Fibroblast of lung (primary cell): ENCODE results near the gene SLC16A9.

Source experiments
- CTCF ChIP-seq, 2 donors: IDR thresholded peaks in 1 of 2; conservative IDR thresholded peaks in 1 of 2; 1 replicate in 1 of 2; 2 replicates in 1 of 2; pipeline ENCODE4 v1.5.1; 2011 to 2012; ENCODE audit warnings: low read length in 2 of 2, control low read depth in 1 of 2, inconsistent platforms in 1 of 2, low read depth in 1 of 2, mild to moderate bottlenecking in 1 of 2
- EZH2 ChIP-seq: IDR thresholded peaks from 2 replicates; pipeline ENCODE4 v1.5.1; 2012; ENCODE audit warnings: low read length, control low read depth, mild to moderate bottlenecking; ENCODE audit errors: missing control alignments

GRCh38 chr10:59654007-59654406, 55.6 kb downstream of the SLC16A9 start:
- TF ChIP-seq CTCF (conservative IDR thresholded peaks at IDR 0.05 in 1 of 2, IDR thresholded peaks at IDR 0.05 in 1 of 2; ENCODE audit: low read depth in 1 of 2, low read length in 2 of 2) (no peak), EZH2 (no peak)
